SK-N-MC (cell line): ENCODE measurements around the gene EDARADD.
"Not testable (repeated sequence)": the region's sequence is repeated elsewhere in the genome, so short reads cannot be mapped to it uniquely, and the experiment has no call there.

Experiments
- DNase-seq: peaks from one replicate; pipeline ENCODE4 v3.0.0-alpha.2; 2011; ENCODE audit warnings: low read depth, low spot score
- H3K27ac ChIP-seq: fragments of 200-600 bp; sonication (generic); 2 replicates; pipeline ENCODE4 v1.5.1; 2016; ENCODE audit warnings: mixed run types
- H3K36me3 ChIP-seq: fragments of 200-600 bp; sonication (generic); 2 replicates; pipeline ENCODE4 v1.6.1; 2017; ENCODE audit warnings: antibody characterized with exemption, low read length, mixed read lengths; ENCODE audit not compliant: insufficient read depth
- H3K4me3 ChIP-seq: fragments of 200-600 bp; sonication (generic); 2 replicates; pipeline ENCODE4 v1.5.1; 2016
- H3K9ac ChIP-seq: fragments of 200-600 bp; sonication (generic); 2 replicates; pipeline ENCODE4 v1.8.0; 2017; ENCODE audit warnings: mixed run types, mixed read lengths; ENCODE audit not compliant: insufficient read length
- H3K9me3 ChIP-seq: fragments of 200-600 bp; sonication (generic); 2 replicates; pipeline ENCODE4 v1.6.1; 2017; ENCODE audit warnings: low read depth, mild to moderate bottlenecking, antibody characterized with exemption, low read length, moderate library complexity, mixed read lengths
- EZH2 ChIP-seq: fragments of 200-600 bp; sonication (generic); IDR thresholded peaks from one replicate; pipeline ENCODE4 v1.6.1; 2017; ENCODE audit warnings: antibody characterized with exemption
- FOXP2 ChIP-seq: optimal IDR thresholded peaks from 2 replicates; pipeline ENCODE3; 2011; ENCODE audit warnings: mild to moderate bottlenecking, moderate library complexity; ENCODE audit not compliant: insufficient read depth; ENCODE audit errors: extremely low read length, control extremely low read depth
- POLR2AphosphoS5 ChIP-seq: IDR thresholded peaks from 2 replicates; pipeline ENCODE4 v1.6.1; 2012; ENCODE audit warnings: mild to moderate bottlenecking, low read depth, low read length, borderline replicate concordance

The EDARADD gene

GRCh38 chr1:236472850-236473788 is 79.0 kb downstream of the EDARADD start:
- Histone ChIP-seq H3K36me3 (no peaks in the 10 kb centered on the region), H3K4me3 (peak overlapping the region; percentile 48), H3K27ac (no peak overlapping the region), H3K9me3 (no peaks in the 10 kb centered on the region), H3K9ac (no peak overlapping the region)
- TF ChIP-seq FOXP2 (no peak), POLR2AphosphoS5 (no peak), EZH2 (no peak)
- DNase-seq = no peak

- Histone ChIP-seq H3K27ac (no peak overlapping the region), H3K4me3 (no peak overlapping the region), H3K9me3 (no peaks in the 10 kb centered on the region), H3K9ac (no peak overlapping the region), H3K36me3 (no peaks in the 10 kb centered on the region)
- DNase-seq = no peak
- TF ChIP-seq EZH2 = no peak
- TF ChIP-seq POLR2AphosphoS5 = no peak
- no peak for TF ChIP-seq FOXP2
These were observed 81.9 kb downstream of the EDARADD start for GRCh38 chr1:236476019-236476418.

- no peak for DNase-seq
- H3K36me3 ChIP-seq = no peaks in the 10 kb centered on the region
- H3K27ac ChIP-seq = no peak overlapping the region
- no peak overlapping the region for H3K4me3 ChIP-seq
- no peak overlapping the region for H3K9ac ChIP-seq
- TF ChIP-seq EZH2 (no peak), FOXP2 (no peak), POLR2AphosphoS5 (no peak)
- H3K9me3 ChIP-seq = no peaks in the 10 kb centered on the region
These were observed 86.8 kb downstream of the EDARADD start for GRCh38 chr1:236480758-236481436.

- H3K9me3 ChIP-seq = no peaks in the 10 kb centered on the region
- H3K36me3 ChIP-seq = no peaks in the 10 kb centered on the region
- no peak for DNase-seq
- no peak overlapping the region for H3K27ac ChIP-seq
- no peak for TF ChIP-seq FOXP2
- no peak for TF ChIP-seq EZH2
- no peak for TF ChIP-seq POLR2AphosphoS5
- no peak overlapping the region for H3K9ac ChIP-seq
- H3K4me3 ChIP-seq = no peak overlapping the region
These were observed 90.4 kb downstream of the EDARADD start for GRCh38 chr1:236484310-236484971.

GRCh38 chr1:236486356-236487002 is 92.4 kb downstream of the EDARADD start:
- no peak for TF ChIP-seq POLR2AphosphoS5
- no peak for TF ChIP-seq FOXP2
- no peak for TF ChIP-seq EZH2
- Histone ChIP-seq H3K9ac (peak overlapping the region; percentile 26), H3K4me3 (no peak overlapping the region)

GRCh38 chr1:236489161-236489560 is 95.1 kb downstream of the EDARADD start:
- not testable (repeated sequence) for H3K27ac ChIP-seq, H3K9ac ChIP-seq, H3K36me3 ChIP-seq

More at GRCh38 chr1:236486356-236487002, 92.4 kb downstream of the EDARADD start:
- no peaks in the 10 kb centered on the region for H3K9me3 ChIP-seq
- no peak for DNase-seq
- peak overlapping the region; percentile 58 for H3K27ac ChIP-seq
- no peaks in the 10 kb centered on the region for H3K36me3 ChIP-seq

GRCh38 chr1:236489710-236490377 is 95.8 kb downstream of the EDARADD start:
- DNase-seq = peak; percentile 53
- H3K9ac ChIP-seq = peak overlapping the region; percentile 11
- no peaks in the 10 kb centered on the region for H3K9me3 ChIP-seq
- H3K27ac ChIP-seq = no peak overlapping the region
- H3K36me3 ChIP-seq = no peaks in the 10 kb centered on the region
- 0 out of 2 replicates have a peak overlapping the region, but pooled peaks have one; percentile 48 for H3K4me3 ChIP-seq
- TF ChIP-seq EZH2 (no peak), POLR2AphosphoS5 (no peak), FOXP2 (no peak)

More at GRCh38 chr1:236489161-236489560, 95.1 kb downstream of the EDARADD start:
- not testable (repeated sequence) for H3K4me3 ChIP-seq, DNase-seq, H3K9me3 ChIP-seq
